ENCODE data around the gene KLHL17.

GRCh38 chr1:947958-948357 is 12.4 kb upstream of the KLHL17 start:
- no peak for TF ChIP-seq CTCF (optimal IDR thresholded peaks at IDR 0.05 in 1 of 3, IDR thresholded peaks at IDR 0.05 in 1 of 3, conservative IDR thresholded peaks at IDR 0.05 in 1 of 3; ENCODE audit: extremely low read depth in 1 of 3, insufficient read depth in 2 of 3, low read length in 3 of 3)
- no peak for TF ChIP-seq EZH2 (IDR thresholded peaks at IDR 0.05; ENCODE audit: low read length)
